HG02970 (cell line): Measurements from ENCODE around the gene ZBTB49.
A peak's percentile ranks its signal among the peaks of the same experiment; 100 is the strongest.

Experiments used
- ATAC-seq: cut with Tn5 transposase; IDR thresholded peaks from one replicate; pipeline ENCODE4 v1.9.1; 2021; ENCODE audit warnings: mild to moderate bottlenecking, moderate library complexity, moderate number of reproducible peaks; ENCODE audit not compliant: unreplicated experiment, low FRiP score

Gene ZBTB49

GRCh38 chr4:4281787-4282186 is 8.3 kb upstream of the ZBTB49 start:
- no peak for ATAC-seq

GRCh38 chr4:4284827-4285618 is 5.0 kb upstream of the ZBTB49 start:
- no peak for ATAC-seq

- no peak for ATAC-seq
Observed at GRCh38 chr4:4288098-4288497, 2.0 kb upstream of the ZBTB49 start.

- no peak for ATAC-seq
Observed at GRCh38 chr4:4289055-4289454, 996 bp upstream of the ZBTB49 start.

GRCh38 chr4:4289597-4289940 is 482 bp upstream of the ZBTB49 start:
- peak; percentile 13 for ATAC-seq

GRCh38 chr4:4293279-4293678 is 3.2 kb downstream of the ZBTB49 start:
- no peak for ATAC-seq

- no peak for ATAC-seq
Observed at GRCh38 chr4:4296283-4296846, 6.3 kb downstream of the ZBTB49 start.

- no peak for ATAC-seq
Observed at GRCh38 chr4:4299006-4299405, 9.0 kb downstream of the ZBTB49 start.

- ATAC-seq: no peak
Observed at GRCh38 chr4:4302001-4302400, 11.9 kb downstream of the ZBTB49 start.

GRCh38 chr4:4302416-4302815 is 12.4 kb downstream of the ZBTB49 start:
- ATAC-seq: no peak

GRCh38 chr4:4306920-4307319 is 16.9 kb downstream of the ZBTB49 start:
- ATAC-seq: no peak

- no peak for ATAC-seq
Observed at GRCh38 chr4:4308800-4309441, 18.9 kb downstream of the ZBTB49 start.

GRCh38 chr4:4311193-4311592 is 21.1 kb downstream of the ZBTB49 start:
- ATAC-seq: no peak

GRCh38 chr4:4315461-4316149 is 25.6 kb downstream of the ZBTB49 start:
- ATAC-seq: no peak

- ATAC-seq: no peak
Observed at GRCh38 chr4:4316150-4316495, 26.1 kb downstream of the ZBTB49 start.

GRCh38 chr4:4317496-4318232 is 27.6 kb downstream of the ZBTB49 start:
- no peak for ATAC-seq

- ATAC-seq: no peak
Observed at GRCh38 chr4:4320528-4320927, 30.5 kb downstream of the ZBTB49 start.

- ATAC-seq: no peak
Observed at GRCh38 chr4:4320951-4321714, 31.1 kb downstream of the ZBTB49 start.

- ATAC-seq: no peak
Observed at GRCh38 chr4:4321951-4322688, 32.1 kb downstream of the ZBTB49 start.
